GM23248 (cell line): ENCODE measurements around the gene JAML. TPM values are rescaled to one million over a fixed set of nuclear protein-coding genes. Genes with fewer than 3 reads are reported as not detected.

Experiments
- DNase-seq: peaks from one replicate; pipeline ENCODE4 v3.0.0-alpha.2; 2015
- H2AFZ ChIP-seq: fragments of 200-600 bp; sonication (generic); 2 replicates; pipeline ENCODE4 v1.6.1; 2016; ENCODE audit warnings: antibody characterized with exemption
- H3F3A ChIP-seq: fragments of 200-600 bp; sonication (generic); 2 replicates; pipeline ENCODE4 v1.6.1; 2016; ENCODE audit warnings: mild to moderate bottlenecking, antibody characterized with exemption, mixed run types; ENCODE audit not compliant: insufficient read depth
- H3K27ac ChIP-seq: fragments of 200-600 bp; sonication (generic); 2 replicates; pipeline ENCODE4 v1.5.1; 2016; ENCODE audit warnings: mild to moderate bottlenecking
- H3K27me3 ChIP-seq: fragments of 200-600 bp; sonication (generic); replicated peaks from 2 replicates; pipeline ENCODE4 v1.6.1; 2016; ENCODE audit warnings: mild to moderate bottlenecking; ENCODE audit not compliant: insufficient read depth
- H3K36me3 ChIP-seq: fragments of 200-600 bp; sonication (generic); 2 replicates; pipeline ENCODE4 v1.6.1; 2016; ENCODE audit warnings: low read depth, mild to moderate bottlenecking
- H3K4me1 ChIP-seq: fragments of 200-600 bp; sonication (generic); 2 replicates; pipeline ENCODE4 v1.6.1; 2016; ENCODE audit warnings: mild to moderate bottlenecking; ENCODE audit not compliant: insufficient read depth
- H3K4me2 ChIP-seq: fragments of 200-600 bp; sonication (generic); one replicate; pipeline ENCODE4 v1.6.1; 2016; ENCODE audit warnings: mild to moderate bottlenecking; ENCODE audit not compliant: unreplicated experiment
- H3K4me3 ChIP-seq: fragments of 200-600 bp; sonication (generic); 2 replicates; pipeline ENCODE4 v1.5.1; 2016; ENCODE audit warnings: mild to moderate bottlenecking
- H3K79me2 ChIP-seq: fragments of 200-600 bp; sonication (generic); 2 replicates; pipeline ENCODE4 v1.6.1; 2016; ENCODE audit warnings: mild to moderate bottlenecking; ENCODE audit not compliant: insufficient read depth
- H3K9ac ChIP-seq: fragments of 200-600 bp; sonication (generic); 2 replicates; pipeline ENCODE4 v1.6.1; 2016; ENCODE audit warnings: mild to moderate bottlenecking
- H3K9me2 ChIP-seq: fragments of 200-600 bp; sonication (generic); 2 replicates; pipeline ENCODE4 v1.6.1; 2016; ENCODE audit warnings: mixed run types, mild to moderate bottlenecking, moderate library complexity; ENCODE audit not compliant: insufficient read depth
- H3K9me3 ChIP-seq: fragments of 200-600 bp; sonication (generic); one replicate; pipeline ENCODE4 v1.6.1; 2017; ENCODE audit warnings: low read depth
- H4K20me1 ChIP-seq: fragments of 200-600 bp; sonication (generic); 2 replicates; pipeline ENCODE4 v1.6.0; 2016; ENCODE audit not compliant: insufficient read depth
- EZH2 ChIP-seq: fragments of 200-600 bp; sonication (generic); IDR thresholded peaks from 2 replicates; pipeline ENCODE4 v1.6.1; 2018; ENCODE audit warnings: antibody characterized with exemption, mild to moderate bottlenecking; ENCODE audit not compliant: insufficient read depth, poor library complexity, severe bottlenecking
- EZH2phosphoT487 ChIP-seq: fragments of 200-600 bp; sonication (generic); IDR thresholded peaks from 2 replicates; pipeline ENCODE4 v1.6.1; 2018; ENCODE audit warnings: antibody characterized with exemption, moderate library complexity, mild to moderate bottlenecking, low read depth; ENCODE audit not compliant: insufficient read depth
- WGBS, 2 experiments: methylation state at CpG; one replicate each; pipeline ENCODE4 v1.1.6; 2015 to 2017; ENCODE audit warnings: low lambda C conversion rate in 2 of 2, low coverage in 1 of 2; ENCODE audit errors: missing lambda C conversion rate in 2 of 2; 5-methylcytosine and 5-hydroxymethylcytosine counted together
- in situ Hi-C: fragments of 300-500 bp; cut with MboI; formaldehyde crosslinking; loops from 2 replicates; pipeline ENCODE4 v1.15.0; 2020
- polyA plus RNA-seq: library from polyadenylated mRNA; unstranded; fragments of >200 nt; fragmentation: Nextera tagmentation; extraction: Ambion mirVana; gene quantifications from 2 replicates; pipeline ENCODE4 v1.2.1, GENCODE V29; 2016
- total RNA-seq: library from RNA; depleted of rRNA; stranded (reverse); fragments of >200 nt; shearing (Covaris generic); gene quantifications from 2 replicates; pipeline ENCODE4 v1.2.3, GENCODE V29; 2014

Gene JAML
- total and polyA plus RNA-seq, 2 experiments from 2014 or later, result not detected

DNA sequence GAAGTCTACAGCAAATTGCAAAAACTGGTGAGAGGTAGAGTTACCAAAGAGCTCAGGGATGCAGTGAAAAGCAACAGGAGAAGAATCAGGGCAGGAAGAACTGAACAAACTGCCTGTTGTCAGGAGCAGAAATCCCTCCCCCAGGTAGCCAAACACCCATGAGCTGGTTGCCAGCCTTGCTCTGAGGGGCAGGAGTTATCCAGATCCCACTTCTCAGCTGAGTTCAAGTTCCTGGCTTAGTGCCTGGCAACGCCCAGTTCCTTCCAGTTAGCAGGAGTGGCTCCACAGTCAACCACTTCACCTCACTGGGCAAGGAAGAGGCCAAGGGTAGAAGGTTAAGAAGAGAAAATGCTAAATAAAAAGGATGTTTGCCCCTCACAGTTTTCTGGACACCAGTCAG is 41.1 kb upstream of the JAML start:
- WGBS, 2 experiments, result 12 to 18% methylated on average over 1 of the region's 1 CpG
- Histone ChIP-seq H4K20me1 (no peaks in the 10 kb centered on the region), H3K4me3 (no peak overlapping the region), H3F3A (no peaks in the 10 kb centered on the region), H3K27ac (no peak overlapping the region), H3K9me3 (no peaks in the 10 kb centered on the region), H3K9ac (no peak overlapping the region), H3K79me2 (no peaks in the 10 kb centered on the region), H3K4me2 (no peak overlapping the region), H2AFZ (no peak overlapping the region), H3K27me3 (peaks cover 53% of the 10 kb centered on the region), H3K9me2 (no peaks in the 10 kb centered on the region), H3K4me1 (no peaks in the 10 kb centered on the region), H3K36me3 (no peaks in the 10 kb centered on the region)
- TF ChIP-seq EZH2, result no peak
- no peak for TF ChIP-seq EZH2phosphoT487
- no peak for DNase-seq
- in situ Hi-C loops, result no loop called here

DNA sequence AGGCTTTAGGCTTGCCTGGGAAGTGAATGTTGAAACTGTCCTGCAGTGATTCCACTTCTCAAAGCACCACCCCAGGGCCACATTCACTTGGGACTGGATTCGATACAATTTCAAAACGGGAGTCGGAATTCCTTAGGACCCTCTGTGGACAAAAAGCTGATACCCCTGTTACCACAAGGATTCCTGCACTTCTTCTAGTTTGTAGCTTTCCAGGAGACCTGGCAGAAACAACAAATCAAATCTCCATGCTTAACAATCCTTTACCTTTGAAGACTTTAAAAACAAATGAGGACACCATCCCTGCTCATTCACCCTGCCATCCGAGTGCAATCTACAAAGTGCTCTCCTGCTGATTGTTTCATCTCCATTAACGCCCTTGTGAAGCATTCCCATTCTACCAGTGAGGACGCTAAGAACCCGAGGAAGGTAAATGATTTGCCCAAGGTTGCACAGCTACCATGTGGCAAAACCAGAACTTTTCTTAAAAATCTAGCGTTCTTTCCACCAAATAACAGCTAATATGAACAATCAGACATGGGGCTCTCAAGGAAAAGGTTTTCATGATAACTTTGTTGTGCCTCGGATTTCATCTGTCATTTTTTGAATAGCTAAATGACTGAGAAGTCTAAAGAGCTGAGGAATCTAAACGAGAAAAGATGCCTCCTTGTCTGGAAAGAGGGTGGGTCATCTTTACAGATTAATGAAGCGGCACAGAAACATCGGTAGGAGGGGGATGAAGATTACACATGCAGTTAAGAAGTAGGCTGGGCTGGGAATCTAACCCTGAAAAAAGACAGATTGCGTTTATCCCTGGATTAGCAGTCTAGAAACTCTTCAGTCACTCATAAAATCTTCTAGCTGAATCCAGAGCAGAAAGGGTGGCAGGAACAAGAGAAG is 40.0 kb upstream of the JAML start:
- 36 to 39% methylated on average over 13 of the region's 13 CpGs for WGBS, 2 experiments
- Histone ChIP-seq H3K4me3 (no peak overlapping the region), H3K79me2 (no peaks in the 10 kb centered on the region), H2AFZ (no peak overlapping the region), H3K27ac (no peak overlapping the region), H3K9me3 (no peaks in the 10 kb centered on the region), H3K9me2 (no peaks in the 10 kb centered on the region), H3F3A (no peaks in the 10 kb centered on the region), H3K4me2 (no peak overlapping the region), H3K9ac (no peak overlapping the region), H3K27me3 (peaks cover 53% of the 10 kb centered on the region), H4K20me1 (no peaks in the 10 kb centered on the region), H3K4me1 (no peaks in the 10 kb centered on the region), H3K36me3 (no peaks in the 10 kb centered on the region)
- DNase-seq, result no peak
- in situ Hi-C loops, result no loop called here
- no peak for TF ChIP-seq EZH2
- no peak for TF ChIP-seq EZH2phosphoT487

DNA sequence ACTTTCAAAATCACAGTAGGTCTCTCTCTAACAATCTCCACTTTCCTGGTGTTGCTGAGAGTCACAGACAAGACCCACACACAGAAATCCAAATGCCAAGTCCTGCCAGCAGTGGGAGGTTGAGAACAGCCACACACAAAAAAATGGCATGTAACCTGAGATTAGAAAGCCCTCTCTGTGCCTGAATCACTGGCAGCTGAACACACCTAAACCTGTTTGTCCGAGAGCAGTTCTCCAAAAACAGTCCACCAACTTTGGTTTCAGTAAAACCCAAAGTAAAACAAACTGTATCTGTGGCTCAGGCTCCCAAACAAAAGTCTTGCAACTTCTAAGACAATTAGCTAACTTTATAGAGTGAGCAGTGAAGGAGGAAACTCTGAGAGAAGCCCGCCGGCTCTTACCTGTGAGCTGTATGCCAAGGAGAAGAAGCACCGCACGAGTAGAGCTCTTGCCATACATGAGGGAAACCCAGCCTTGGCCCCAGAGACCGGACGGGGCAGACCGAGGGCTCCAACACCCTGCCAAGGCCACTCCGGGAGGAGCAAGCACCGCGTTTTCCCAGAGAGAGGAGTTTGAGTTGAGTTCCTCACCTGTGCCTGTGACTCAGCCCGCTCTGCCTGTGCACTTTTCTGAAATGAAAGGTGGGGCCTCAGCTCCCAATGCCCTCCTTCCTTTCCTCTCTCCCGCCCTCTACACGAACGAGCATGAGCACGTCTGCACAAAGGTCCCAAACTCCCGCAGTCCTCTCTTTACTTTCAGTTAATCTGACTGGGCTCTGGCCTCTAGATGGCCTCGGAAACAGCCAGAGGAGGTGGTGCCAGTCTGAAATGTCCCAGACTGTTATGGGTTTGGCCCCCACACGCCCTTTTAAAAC is 39.1 kb upstream of the JAML start, which contains the start of gene MPZL2:
TSS of gene MPZL2 (minus strand) at position 603 of the 874 bp plus-strand sequence. CDS start at position 459, 144 bp downstream.
- TF ChIP-seq EZH2 (no peak), EZH2phosphoT487 (no peak)
- 5 to 7% methylated on average over 16 to 19 of the region's 19 CpGs for WGBS, 2 experiments
- peaks cover 52% of the 10 kb centered on the region for H3K27me3 ChIP-seq
- H2AFZ ChIP-seq, result no peak within 1 kb of the TSS
- H3K27ac ChIP-seq, result no peak within 1 kb of the TSS
- H3K4me2 ChIP-seq, result no peak within 1 kb of the TSS
- H3K9me2 ChIP-seq, result no peaks in the 10 kb centered on the region
- H3F3A ChIP-seq, result no peaks in the 10 kb centered on the region
- no peaks in the 10 kb centered on the region for H3K4me1 ChIP-seq
- H3K4me3 ChIP-seq, result no peak within 1 kb of the TSS
- in situ Hi-C loops, result no loop called here
- no peak within 1 kb of the TSS for H3K9ac ChIP-seq
- no peaks in the 10 kb centered on the region for H4K20me1 ChIP-seq
- no peaks in the 10 kb centered on the region for H3K9me3 ChIP-seq
- H3K79me2 ChIP-seq, result no peaks in the 10 kb centered on the region
- DNase-seq, result peak; percentile 11
- no peaks in the 10 kb centered on the region for H3K36me3 ChIP-seq

DNA sequence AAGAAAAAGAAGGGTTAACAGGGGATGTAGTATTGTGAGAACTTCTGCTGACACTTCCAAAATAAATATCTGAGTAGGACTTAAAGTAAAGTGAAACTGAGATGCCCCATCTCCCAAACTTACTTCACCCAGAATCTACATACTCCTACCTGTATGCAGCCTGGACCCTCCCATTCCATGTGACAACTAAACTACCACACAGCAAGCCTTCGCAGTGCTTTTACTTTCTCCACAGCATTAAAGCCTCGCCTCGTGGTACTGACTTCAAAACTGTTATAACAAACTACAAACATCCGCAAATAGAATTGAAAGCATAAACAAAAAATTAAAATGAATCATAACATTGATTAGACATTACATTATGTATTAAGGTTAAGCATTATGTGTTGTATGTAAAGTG is 38.3 kb upstream of the JAML start:
- H3K27me3 ChIP-seq, result peaks cover 45% of the 10 kb centered on the region
- H2AFZ ChIP-seq, result no peak overlapping the region
- no peaks in the 10 kb centered on the region for H3K4me1 ChIP-seq
- in situ Hi-C loops, result no loop called here
- H3K4me2 ChIP-seq, result no peak overlapping the region
- H3K79me2 ChIP-seq, result no peaks in the 10 kb centered on the region
- H3K9ac ChIP-seq, result no peak overlapping the region
- H3K9me2 ChIP-seq, result no peaks in the 10 kb centered on the region
- no peak for DNase-seq
- TF ChIP-seq EZH2 (no peak), EZH2phosphoT487 (no peak)
- no peaks in the 10 kb centered on the region for H3K9me3 ChIP-seq
- WGBS, 2 experiments, result 73 to 79% methylated on average over 4 of the region's 4 CpGs
- H3K4me3 ChIP-seq, result no peak overlapping the region
- no peaks in the 10 kb centered on the region for H3F3A ChIP-seq
- no peaks in the 10 kb centered on the region for H4K20me1 ChIP-seq
- H3K36me3 ChIP-seq, result no peaks in the 10 kb centered on the region
- no peak overlapping the region for H3K27ac ChIP-seq
